ENCODE results near the gene RASA3.

DNA sequence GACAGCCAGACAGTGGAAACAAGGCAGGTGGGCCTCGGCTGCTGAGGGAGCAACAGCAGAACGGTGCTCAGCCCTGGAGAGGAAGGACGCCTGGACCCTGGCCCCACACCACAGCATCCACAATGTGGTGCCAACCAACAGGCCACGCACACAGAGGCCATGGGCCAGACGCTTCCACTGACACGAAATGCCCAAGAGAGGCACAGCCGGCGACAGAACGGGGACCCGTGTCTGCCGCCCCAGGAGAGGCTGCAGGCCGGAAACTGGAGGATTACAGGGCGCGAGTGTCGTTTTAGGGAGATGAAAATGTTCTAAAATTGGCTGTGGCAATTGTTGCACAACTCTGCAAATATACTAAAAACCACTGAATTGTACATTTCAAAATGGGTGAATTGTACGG is 69.7 kb downstream of the RASA3 start:
- no peak for TF ChIP-seq CTCF (conservative IDR thresholded peaks at IDR 0.05; ENCODE audit: low read length)
- no peak for TF ChIP-seq EZH2phosphoT487 (IDR thresholded peaks at IDR 0.05; ENCODE audit: borderline replicate concordance)
